H1 (cell line): Measurements from ENCODE around the gene FPGS. TPM values are rescaled to one million over a fixed set of nuclear protein-coding genes. Genes with fewer than 3 reads are reported as not detected.

Source experiments
- CTCF ChIA-PET: fragments of 300-600 bp; sonication (Branson Sonifier 250); formaldehyde crosslinking; loops from one replicate; lab custom pipeline; 2021; ENCODE audit not compliant: partially characterized antibody; lab: Charles Lee
- POLR2A ChIA-PET: fragments of 300-600 bp; sonication (Branson Sonifier 250); formaldehyde crosslinking; loops from one replicate; lab custom pipeline; 2021; ENCODE audit warnings: inconsistent platforms; ENCODE audit not compliant: partially characterized antibody; lab: Charles Lee
- DNase-seq, 2 experiments: peaks; one replicate each; pipeline versions ENCODE4 v3.0.0 to v3.0.0-alpha.2; 2010 to 2022; ENCODE audit warnings: low spot score in 2 of 2, low read depth in 1 of 2, mixed read lengths in 1 of 2
- FAIRE-seq: peaks from 2 replicates; lab custom pipeline; 2011; peaks lifted over from hg19 to GRCh38; lab: Jason Lieb, UNC
- H2AFZ ChIP-seq: 2 replicates; pipeline ENCODE4 v1.8.1; 2012; ENCODE audit warnings: low read length, inconsistent platforms
- H2AK5ac ChIP-seq: 2 replicates; pipeline ENCODE4 v1.6.1; 2013; ENCODE audit warnings: low read depth, low read length
- H2BK120ac ChIP-seq: replicated peaks from 2 replicates; pipeline ENCODE3; 2013; ENCODE audit warnings: low read depth, low read length, inconsistent platforms
- H2BK12ac ChIP-seq: 2 replicates; pipeline ENCODE4 v1.6.1; 2013; ENCODE audit warnings: low read depth, low read length
- H2BK15ac ChIP-seq: 2 replicates; pipeline ENCODE4 v1.6.1; 2013; ENCODE audit warnings: low read length
- H2BK20ac ChIP-seq: 2 replicates; pipeline ENCODE4 v1.6.1; 2013; ENCODE audit warnings: low read length
- H2BK5ac ChIP-seq: 2 replicates; pipeline ENCODE4 v1.6.1; 2013; ENCODE audit warnings: low read depth, low read length
- H3K14ac ChIP-seq: 2 replicates; pipeline ENCODE4 v1.6.1; 2013; ENCODE audit warnings: inconsistent platforms; ENCODE audit not compliant: insufficient read length
- H3K18ac ChIP-seq: 2 replicates; pipeline ENCODE4 v1.6.1; 2013; ENCODE audit warnings: low read length; ENCODE audit errors: extremely low read depth
- H3K23ac ChIP-seq: 2 replicates; pipeline ENCODE4 v1.6.1; 2013; ENCODE audit warnings: inconsistent platforms; ENCODE audit not compliant: insufficient read length
- H3K23me2 ChIP-seq: 2 replicates; pipeline ENCODE4 v1.6.1; 2013; ENCODE audit warnings: low read depth, low read length
- H3K27ac ChIP-seq: 2 replicates; pipeline ENCODE4 v1.6.1; 2011; ENCODE audit warnings: low read depth, low read length, inconsistent platforms
- H3K27me3 ChIP-seq, 4 experiments: replicated peaks in 1 of 4; 1 replicate in 1 of 4; 2 replicates in 3 of 4; pipeline versions ENCODE4 v1.6.1 to v1.8.1; 2011 to 2013; ENCODE audit warnings: low read length in 3 of 4, mild to moderate bottlenecking in 3 of 4, inconsistent platforms in 2 of 4, mixed read lengths in 2 of 4, moderate library complexity in 1 of 4; ENCODE audit not compliant: control insufficient read depth in 3 of 4, insufficient read depth in 3 of 4; ENCODE audit errors: extremely low read depth in 1 of 4
- H3K36me3 ChIP-seq, 4 experiments: 2 replicates each; pipeline versions ENCODE4 v1.6.1 to v1.8.1; 2011 to 2013; ENCODE audit warnings: mild to moderate bottlenecking in 4 of 4, low read length in 3 of 4, moderate library complexity in 2 of 4, control low read depth in 1 of 4, inconsistent platforms in 1 of 4; ENCODE audit not compliant: insufficient read depth in 4 of 4, control insufficient read depth in 2 of 4
- H3K4ac ChIP-seq: replicated peaks from 2 replicates; pipeline ENCODE3; 2013; ENCODE audit warnings: low read length, low read depth, mixed read lengths, inconsistent platforms; ENCODE audit not compliant: insufficient read length
- H3K4me1 ChIP-seq, 4 experiments: replicated peaks in 1 of 4; 1 replicate in 1 of 4; 2 replicates in 3 of 4; pipeline versions ENCODE4 v1.6.1 to v1.8.1; 2011 to 2013; ENCODE audit warnings: low read length in 3 of 4, inconsistent platforms in 2 of 4, mixed read lengths in 1 of 4; ENCODE audit not compliant: insufficient read depth in 4 of 4, control insufficient read depth in 3 of 4
- H3K4me2 ChIP-seq, 2 experiments: 2 replicates each; pipeline versions ENCODE4 v1.6.1 to v1.8.1; 2011 to 2013; ENCODE audit warnings: low read depth in 2 of 2, low read length in 2 of 2, control low read depth in 1 of 2, inconsistent platforms in 1 of 2, mild to moderate bottlenecking in 1 of 2; ENCODE audit not compliant: insufficient read depth in 1 of 2
- H3K4me3 ChIP-seq, 4 experiments: fragments of 200-600, 300-600 bp in 1 of 4; sonication (generic), shearing (Covaris generic), sonication (Bioruptor Twin) in 1 of 4; 2 replicates each; pipeline versions ENCODE4 v1.5.1 to v1.8.1; 2011 to 2016; ENCODE audit warnings: low read length in 4 of 4, low read depth in 3 of 4, control low read depth in 2 of 4, inconsistent platforms in 2 of 4, mild to moderate bottlenecking in 2 of 4, mixed read lengths in 1 of 4, moderate library complexity in 1 of 4; ENCODE audit not compliant: insufficient read depth in 2 of 4; ENCODE audit errors: extremely low read depth in 1 of 4
- H3K56ac ChIP-seq: replicated peaks from 2 replicates; pipeline ENCODE3; 2013; ENCODE audit warnings: low read depth, mild to moderate bottlenecking, mixed read lengths, low read length, inconsistent platforms; ENCODE audit not compliant: insufficient read length
- H3K79me1 ChIP-seq: 2 replicates; pipeline ENCODE4 v1.6.1; 2013; ENCODE audit warnings: low read depth, low read length, control low read depth
- H3K79me2 ChIP-seq, 2 experiments: 2 replicates each; pipeline versions ENCODE4 v1.6.1 to v1.8.1; 2012 to 2013; ENCODE audit warnings: low read length in 2 of 2, mild to moderate bottlenecking in 2 of 2, inconsistent platforms in 1 of 2; ENCODE audit not compliant: insufficient read depth in 2 of 2, control insufficient read depth in 1 of 2
- H3K9ac ChIP-seq, 4 experiments: replicated peaks in 1 of 4; 1 replicate in 1 of 4; 2 replicates in 3 of 4; pipeline versions ENCODE4 v1.6.1 to v1.8.1; 2011 to 2013; ENCODE audit warnings: low read depth in 3 of 4, low read length in 3 of 4, control low read depth in 2 of 4, mild to moderate bottlenecking in 2 of 4, moderate library complexity in 2 of 4, inconsistent platforms in 1 of 4; ENCODE audit errors: extremely low read depth in 1 of 4
- H3K9me3 ChIP-seq, 2 experiments: 2 replicates each; pipeline versions ENCODE4 v1.6.1 to v1.8.1; 2012 to 2013; ENCODE audit warnings: mild to moderate bottlenecking in 2 of 2, moderate library complexity in 2 of 2, control low read depth in 1 of 2, inconsistent platforms in 1 of 2, low read depth in 1 of 2, low read length in 1 of 2, mixed read lengths in 1 of 2; ENCODE audit not compliant: insufficient read depth in 2 of 2
- H4K20me1 ChIP-seq, 2 experiments: replicated peaks in 1 of 2; 2 replicates each; pipeline versions ENCODE3 to v1.8.1; 2011 to 2013; ENCODE audit warnings: inconsistent platforms in 2 of 2, low read length in 2 of 2, mild to moderate bottlenecking in 1 of 2; ENCODE audit not compliant: insufficient read depth in 2 of 2, control insufficient read depth in 1 of 2
- H4K5ac ChIP-seq: 2 replicates; pipeline ENCODE4 v1.6.1; 2013; ENCODE audit warnings: low read length, low read depth, mixed read lengths, inconsistent platforms; ENCODE audit not compliant: insufficient read length
- H4K8ac ChIP-seq: 2 replicates; pipeline ENCODE4 v1.8.0; 2013; ENCODE audit warnings: mild to moderate bottlenecking, moderate library complexity, low read length, inconsistent platforms; ENCODE audit not compliant: insufficient read depth; ENCODE audit errors: extremely low read depth
- H4K91ac ChIP-seq: replicated peaks from 2 replicates; pipeline ENCODE3; 2013; ENCODE audit warnings: low read length, mixed read lengths, inconsistent platforms; ENCODE audit not compliant: insufficient read length
- HDAC2 ChIP-seq, 2 experiments: fragments of 300-600 bp in 1 of 2; sonication (generic) in 1 of 2; IDR thresholded peaks; 2 replicates each; pipeline ENCODE4 v1.6.1; 2011 to 2012; ENCODE audit warnings: low read depth in 2 of 2, low read length in 2 of 2, mild to moderate bottlenecking in 2 of 2, moderate library complexity in 2 of 2, borderline replicate concordance in 1 of 2, inconsistent platforms in 1 of 2
- HDAC6 ChIP-seq: IDR thresholded peaks from one replicate; pipeline ENCODE4 v1.7.1; 2012; ENCODE audit warnings: low read depth, mild to moderate bottlenecking, inconsistent platforms, low read length, moderate library complexity
- JUN ChIP-seq: IDR thresholded peaks from 2 replicates; pipeline ENCODE4 v1.6.1; 2011; ENCODE audit warnings: low read depth, mild to moderate bottlenecking, improper control_type of control experiment, low read length
- KDM4A ChIP-seq: IDR thresholded peaks from one replicate; pipeline ENCODE4 v1.7.1; 2012; ENCODE audit warnings: low read depth, mild to moderate bottlenecking, moderate library complexity, low read length, inconsistent platforms; ENCODE audit not compliant: severe bottlenecking
- POLR2A ChIP-seq, 2 experiments: IDR thresholded peaks; 1 replicate in 1 of 2; 2 replicates in 1 of 2; pipeline ENCODE4 v1.6.1; 2011; ENCODE audit warnings: low read depth in 2 of 2, low read length in 2 of 2, mild to moderate bottlenecking in 2 of 2; ENCODE audit errors: control extremely low read depth in 1 of 2
- WGBS, 2 experiments: shearing (Covaris generic) in 1 of 2; methylation state at CpG; one replicate each; pipeline versions ENCODE4 v1.1.6 to v1.1.7; 2013 to 2015; ENCODE audit warnings: low lambda C conversion rate in 2 of 2, mixed read lengths in 2 of 2, inconsistent platforms in 1 of 2, low coverage in 1 of 2, missing lambda C conversion rate in 1 of 2; ENCODE audit not compliant: insufficient replicate concordance in 2 of 2, insufficient coverage in 1 of 2, insufficient read length in 1 of 2; ENCODE audit errors: extremely low coverage in 1 of 2, missing lambda C conversion rate in 1 of 2; 5-methylcytosine and 5-hydroxymethylcytosine counted together
- polyA plus RNA-seq, 7 experiments: library from polyadenylated mRNA; depleted of rRNA in 3 of 7; stranded (reverse) in 5 of 7; unstranded in 2 of 7; fragments of >200 nt in 5 of 7; fragments of 200-250 nt in 2 of 7; gene quantifications; 1 replicate in 5 of 7; 2 replicates in 1 of 7; 4 replicates in 1 of 7; pipeline versions ENCODE4 v1.2.1 to v1.2.3, GENCODE V29; 2011 to 2013; ENCODE audit warnings: missing spikeins in 2 of 7, mixed read lengths in 2 of 7
- total RNA-seq: library from RNA; stranded (reverse); fragmentation: NEBNext Ultra II Directional; extraction: Animal tissue kit (Norgen Biotek cat#: 25700); gene quantifications from 2 replicates; pipeline ENCODE4 v1.2.1, GENCODE V29; 2021

Gene FPGS
- total and polyA plus RNA-seq, 2 of the 8 experiments (the other 6 are each of a cell fraction or from before 2014, with no cell fraction given), result 62.4 to 83.0 TPM

- CTCF ChIA-PET, result interaction anchor here (0.6 to 14.6 kb wide), 7 partner anchors 9 to 1404 kb away, joined by 3 to 227 read pairs (median 3); partner anchors contain the start of genes CDK9 and SH2D3C
- Histone ChIP-seq H3K4me3 (no peak overlapping the region), H3K79me1 (no peaks in the 10 kb centered on the region), H3K79me2 (no peaks in the 10 kb centered on the region), H3K4me1 (peaks cover 0 to 16% (median 13%) of the 10 kb centered on the region in 4 experiments; a peak in 6 of 7 replicates), H2AK5ac (no peak overlapping the region), H2BK12ac (no peak overlapping the region), H3K23me2 (no peaks in the 10 kb centered on the region), H2BK120ac (no peak overlapping the region), H4K91ac (no peak overlapping the region), H3K27me3 (peaks cover 0 to 4% (median 3%) of the 10 kb centered on the region in 4 experiments; a peak in 5 of 7 replicates), H3K27ac (no peak overlapping the region), H4K8ac (no peak overlapping the region), H2AFZ (no peak overlapping the region), H3K36me3 (no peaks in the 10 kb centered on the region), H2BK5ac (no peak overlapping the region), H2BK20ac (no peak overlapping the region), H3K56ac (no peak overlapping the region), H3K9me3 (no peaks in the 10 kb centered on the region), H3K18ac (no peak overlapping the region), H3K14ac (no peak overlapping the region), H3K23ac (no peak overlapping the region), H2BK15ac (no peak overlapping the region), H3K4ac (no peak overlapping the region), H3K4me2 (no peak overlapping the region), H4K5ac (no peak overlapping the region), H3K9ac (no peak overlapping the region), H4K20me1 (no peaks in the 10 kb centered on the region)
- DNase-seq (no peak), FAIRE-seq (no peak)
- POLR2A ChIA-PET, result interaction anchor here (1.2 kb wide), 1 partner anchor 20 kb away, joined by 3 read pairs; no protein-coding TSS in a partner anchor
- 79% methylated on average over 5 of the region's 5 CpGs; no CpG with 5 or more reads in 1 of the 2 experiments for WGBS, 2 experiments
- TF ChIP-seq HDAC2 (IDR thresholded peaks at IDR 0.05; ENCODE audit: borderline replicate concordance in 1 of 2, low read depth in 2 of 2, low read length in 2 of 2) (no peak), POLR2A (IDR thresholded peaks at IDR 0.05; ENCODE audit: control extremely low read depth in 1 of 2, low read depth in 2 of 2, low read length in 2 of 2) (no peak), KDM4A (no peak), HDAC6 (no peak), JUN (no peak)
These were observed 41.6 kb upstream of the FPGS start for GRCh38 chr9:127761061-127761460.
